GM08714 (cell line): ENCODE measurements around the gene CTBP1.
A peak's percentile ranks its signal among the peaks of the same experiment; 100 is the strongest.

Experiments used
- H3K4me3 ChIP-seq: fragments of 200-500 bp; sonication (Bioruptor generic); 2 replicates; pipeline ENCODE4 v1.5.1; 2014; ENCODE audit warnings: mild to moderate bottlenecking, low read length, inconsistent platforms
- ZNF274 ChIP-seq: IDR thresholded peaks from 2 replicates; pipeline ENCODE4 v1.6.1; 2012; ENCODE audit warnings: mild to moderate bottlenecking, low read depth, low read length

The CTBP1 gene

GRCh38 chr4:1168191-1169101 lies 80.5 kb downstream of the CTBP1 start:
- no peak for TF ChIP-seq ZNF274
- no peak overlapping the region; the same call in 1 of the 2 replicates for H3K4me3 ChIP-seq

- peak overlapping the region; percentile 64; the same call in 1 of the 2 replicates for H3K4me3 ChIP-seq
- TF ChIP-seq ZNF274, result no peak
These were observed 81.5 kb downstream of the CTBP1 start for GRCh38 chr4:1167244-1167949.

GRCh38 chr4:1166509-1167243 lies 82.3 kb downstream of the CTBP1 start:
- no peak overlapping the region; the same call in 1 of the 2 replicates for H3K4me3 ChIP-seq
- TF ChIP-seq ZNF274, result no peak

GRCh38 chr4:1164956-1165545 lies 83.9 kb downstream of the CTBP1 start:
- H3K4me3 ChIP-seq, result no peak overlapping the region
- no peak for TF ChIP-seq ZNF274

GRCh38 chr4:1164444-1164843 lies 84.5 kb downstream of the CTBP1 start:
- TF ChIP-seq ZNF274, result no peak
- H3K4me3 ChIP-seq, result no peak overlapping the region

GRCh38 chr4:1164040-1164439 lies 84.9 kb downstream of the CTBP1 start:
- no peak for TF ChIP-seq ZNF274
- H3K4me3 ChIP-seq, result no peak overlapping the region
